ENCODE results near the gene KRT71.

The KRT71 gene

DNA sequence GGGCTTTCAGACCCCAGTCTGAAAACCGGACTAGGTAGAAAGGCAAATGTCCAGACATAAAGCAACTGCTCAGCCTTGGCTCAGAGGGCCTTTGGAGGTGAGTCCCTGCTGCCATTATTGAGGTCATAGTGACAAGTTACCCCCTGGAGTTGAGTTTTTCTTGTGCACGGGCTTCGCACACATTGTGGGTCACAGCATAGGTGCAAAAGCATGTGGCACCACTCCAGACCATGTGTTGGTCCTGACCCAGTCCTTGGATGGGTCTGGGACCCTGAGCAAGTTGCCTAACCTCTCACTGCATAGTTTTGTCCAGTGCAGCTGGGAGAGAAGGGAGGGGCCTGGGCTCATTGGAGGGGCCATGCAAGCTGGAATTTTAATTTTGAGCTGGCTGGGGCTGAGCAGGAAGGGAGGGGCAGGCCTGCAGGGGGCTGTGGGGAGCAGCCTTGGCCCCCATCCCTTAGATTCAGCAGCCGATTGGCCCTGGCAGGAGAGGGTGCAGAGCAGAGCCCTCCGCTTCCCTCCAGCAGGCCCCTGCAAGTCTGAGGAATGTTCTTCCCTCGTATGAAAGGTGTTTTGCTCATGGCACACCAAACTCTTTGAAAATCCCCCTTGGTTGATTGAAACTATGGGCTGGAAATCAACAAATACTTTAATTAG lies 28.6 kb downstream of the KRT71 start:
- H3K36me3 ChIP-seq (ENCODE audit: control insufficient read depth, insufficient read depth, low read length) = no peaks in the 10 kb centered on the region
- no peaks in the 10 kb centered on the region for H3K27me3 ChIP-seq (ENCODE audit: control insufficient read depth, insufficient read depth, low read length)
- H3K9ac ChIP-seq = no peak overlapping the region
- H3K79me2 ChIP-seq = no peaks in the 10 kb centered on the region
- no peak overlapping the region for H3K27ac ChIP-seq
- H3K4me3 ChIP-seq (ENCODE audit: low read depth, low read length) = no peak overlapping the region
- H2AFZ ChIP-seq = no peak overlapping the region
- H3K9me3 ChIP-seq (ENCODE audit: control insufficient read depth, low read length) = no peaks in the 10 kb centered on the region
- H3K4me2 ChIP-seq (ENCODE audit: low read length) = no peak overlapping the region
- TF ChIP-seq, protein P1, sequence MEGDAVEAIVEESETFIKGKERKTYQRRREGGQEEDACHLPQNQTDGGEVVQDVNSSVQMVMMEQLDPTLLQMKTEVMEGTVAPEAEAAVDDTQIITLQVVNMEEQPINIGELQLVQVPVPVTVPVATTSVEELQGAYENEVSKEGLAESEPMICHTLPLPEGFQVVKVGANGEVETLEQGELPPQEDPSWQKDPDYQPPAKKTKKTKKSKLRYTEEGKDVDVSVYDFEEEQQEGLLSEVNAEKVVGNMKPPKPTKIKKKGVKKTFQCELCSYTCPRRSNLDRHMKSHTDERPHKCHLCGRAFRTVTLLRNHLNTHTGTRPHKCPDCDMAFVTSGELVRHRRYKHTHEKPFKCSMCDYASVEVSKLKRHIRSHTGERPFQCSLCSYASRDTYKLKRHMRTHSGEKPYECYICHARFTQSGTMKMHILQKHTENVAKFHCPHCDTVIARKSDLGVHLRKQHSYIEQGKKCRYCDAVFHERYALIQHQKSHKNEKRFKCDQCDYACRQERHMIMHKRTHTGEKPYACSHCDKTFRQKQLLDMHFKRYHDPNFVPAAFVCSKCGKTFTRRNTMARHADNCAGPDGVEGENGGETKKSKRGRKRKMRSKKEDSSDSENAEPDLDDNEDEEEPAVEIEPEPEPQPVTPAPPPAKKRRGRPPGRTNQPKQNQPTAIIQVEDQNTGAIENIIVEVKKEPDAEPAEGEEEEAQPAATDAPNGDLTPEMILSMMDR (IDR thresholded peaks at IDR 0.05) = no peak
- no peaks in the 10 kb centered on the region for H3K4me1 ChIP-seq

GRCh38 chr12:52523824-52524223 lies 29.1 kb downstream of the KRT71 start:
- Histone ChIP-seq H3K9ac (no peak overlapping the region), H3K9me3 (ENCODE audit: control insufficient read depth, low read length) (no peaks in the 10 kb centered on the region), H3K4me2 (ENCODE audit: low read length) (no peak overlapping the region), H3K4me3 (ENCODE audit: low read depth, low read length) (no peak overlapping the region), H3K27ac (no peak overlapping the region), H3K36me3 (ENCODE audit: control insufficient read depth, insufficient read depth, low read length) (no peaks in the 10 kb centered on the region), H3K79me2 (no peaks in the 10 kb centered on the region), H2AFZ (no peak overlapping the region), H3K4me1 (no peaks in the 10 kb centered on the region), H3K27me3 (ENCODE audit: control insufficient read depth, insufficient read depth, low read length) (no peaks in the 10 kb centered on the region)
- TF ChIP-seq, protein P1 (IDR thresholded peaks at IDR 0.05) = no peak

DNA sequence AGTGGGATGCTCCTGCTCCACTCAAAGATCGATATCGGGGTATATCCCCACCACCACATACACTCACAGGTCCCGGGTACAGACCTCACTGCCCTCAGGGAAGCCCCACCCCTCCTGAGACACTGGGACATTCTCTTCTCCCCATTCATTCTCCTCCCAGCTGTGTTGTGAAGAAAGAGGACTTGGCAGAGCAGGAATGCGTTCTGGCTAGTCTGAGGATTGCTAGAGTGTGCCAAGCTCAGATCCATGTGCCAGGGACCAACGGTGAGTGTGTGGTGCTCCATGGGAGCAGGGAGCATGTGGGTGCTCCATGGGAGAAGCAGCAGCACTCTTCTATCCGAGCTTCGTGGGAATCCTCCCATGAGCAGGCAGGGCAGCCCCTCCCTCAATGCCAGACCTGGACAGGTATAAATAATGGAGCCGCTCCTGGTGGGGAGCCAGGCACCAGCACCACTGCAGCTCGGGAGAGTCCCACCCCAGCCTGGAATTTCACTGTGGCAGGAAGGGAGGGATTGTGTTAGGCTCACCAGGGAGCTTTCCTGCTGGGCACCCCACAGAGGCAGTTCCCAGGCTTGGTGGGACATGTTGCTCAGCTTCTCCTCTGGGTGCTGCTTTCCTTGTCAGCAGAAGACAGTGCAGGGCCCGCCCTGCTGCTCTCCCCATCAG lies 30.5 kb downstream of the KRT71 start:
- Histone ChIP-seq H3K27ac (no peak overlapping the region), H2AFZ (no peak overlapping the region), H3K79me2 (no peaks in the 10 kb centered on the region), H3K36me3 (ENCODE audit: control insufficient read depth, insufficient read depth, low read length) (no peaks in the 10 kb centered on the region), H3K27me3 (ENCODE audit: control insufficient read depth, insufficient read depth, low read length) (no peaks in the 10 kb centered on the region), H3K4me2 (ENCODE audit: low read length) (no peak overlapping the region), H3K9ac (no peak overlapping the region), H3K9me3 (ENCODE audit: control insufficient read depth, low read length) (no peaks in the 10 kb centered on the region), H3K4me3 (ENCODE audit: low read depth, low read length) (no peak overlapping the region), H3K4me1 (no peaks in the 10 kb centered on the region)
- TF ChIP-seq, protein P1 (IDR thresholded peaks at IDR 0.05) = no peak

DNA sequence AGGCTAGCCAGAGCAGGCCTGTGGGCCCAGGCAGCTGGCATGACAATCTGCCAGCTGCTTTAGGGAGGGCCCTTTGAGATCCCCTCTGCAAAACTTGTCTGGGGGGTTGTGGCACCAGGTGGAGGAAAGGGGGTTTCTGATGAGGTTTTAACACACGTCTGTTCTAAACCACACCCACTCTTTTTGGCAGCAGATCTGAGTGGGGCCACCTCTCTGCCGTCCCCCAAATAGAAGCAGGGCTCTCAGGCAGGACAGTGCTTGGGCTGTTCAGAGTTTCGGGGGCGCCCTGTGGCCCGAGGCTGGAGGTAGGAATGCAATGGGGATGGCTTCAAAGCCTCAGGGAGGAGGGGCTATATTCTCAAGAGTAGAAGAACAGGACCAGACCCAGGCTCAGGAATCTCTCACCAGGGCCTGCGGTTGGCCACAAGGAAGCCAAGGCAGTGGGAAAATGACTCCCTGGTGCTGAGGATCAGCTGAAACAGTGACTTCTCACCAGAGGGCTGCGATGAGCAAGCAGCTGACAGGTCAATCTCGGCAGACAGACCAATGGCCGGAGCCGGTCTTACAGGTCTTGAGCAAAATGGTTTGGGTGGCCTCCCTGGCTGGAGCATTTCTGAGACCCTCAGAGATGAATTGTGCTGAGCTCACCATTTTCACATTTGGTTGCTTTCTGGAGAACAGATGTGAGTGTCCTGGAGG lies 31.2 kb downstream of the KRT71 start:
- no peak overlapping the region for H3K9ac ChIP-seq
- TF ChIP-seq, protein P1 (IDR thresholded peaks at IDR 0.05) = no peak
- no peak overlapping the region for H2AFZ ChIP-seq
- H3K27me3 ChIP-seq (ENCODE audit: control insufficient read depth, insufficient read depth, low read length) = no peaks in the 10 kb centered on the region
- H3K9me3 ChIP-seq (ENCODE audit: control insufficient read depth, low read length) = no peaks in the 10 kb centered on the region
- no peaks in the 10 kb centered on the region for H3K36me3 ChIP-seq (ENCODE audit: control insufficient read depth, insufficient read depth, low read length)
- H3K4me2 ChIP-seq (ENCODE audit: low read length) = no peak overlapping the region
- H3K27ac ChIP-seq = no peak overlapping the region
- no peak overlapping the region for H3K4me3 ChIP-seq (ENCODE audit: low read depth, low read length)
- no peaks in the 10 kb centered on the region for H3K4me1 ChIP-seq
- no peaks in the 10 kb centered on the region for H3K79me2 ChIP-seq
